GM20431 (cell line): ENCODE results near the gene CCDC12.

Experiments
- in situ Hi-C: fragments of 300-500 bp; cut with MseI, MboI; formaldehyde crosslinking; loops from one replicate; pipeline ENCODE4 v1.15.0; 2020; ENCODE audit warnings: low sequenced_read_pairs; ENCODE audit not compliant: unreplicated experiment

The CCDC12 gene

GRCh38 chr3:47008234-47008796 is 31.8 kb upstream of the CCDC12 start:
- in situ Hi-C loops: no loop called here

GRCh38 chr3:47007482-47008233 is 31.1 kb upstream of the CCDC12 start:
- in situ Hi-C loops: no loop called here

- in situ Hi-C loops: no loop called here
These were observed 30.5 kb upstream of the CCDC12 start for GRCh38 chr3:47007001-47007400.

GRCh38 chr3:47006145-47006651 is 29.7 kb upstream of the CCDC12 start:
- in situ Hi-C loops: no loop called here

GRCh38 chr3:47005212-47006144 is 28.9 kb upstream of the CCDC12 start:
- in situ Hi-C loops: no loop called here

GRCh38 chr3:47004369-47005211 is 28.0 kb upstream of the CCDC12 start:
- in situ Hi-C loops: no loop called here

- in situ Hi-C loops: no loop called here
These were observed 27.2 kb upstream of the CCDC12 start for GRCh38 chr3:47003461-47004368.

GRCh38 chr3:47003056-47003410 is 26.5 kb upstream of the CCDC12 start:
- in situ Hi-C loops: no loop called here

- in situ Hi-C loops: no loop called here
These were observed 25.9 kb upstream of the CCDC12 start for GRCh38 chr3:47002171-47003055.

- in situ Hi-C loops: no loop called here
These were observed 25.2 kb upstream of the CCDC12 start for GRCh38 chr3:47001731-47002170.

GRCh38 chr3:47000922-47001730 is 24.6 kb upstream of the CCDC12 start:
- in situ Hi-C loops: no loop called here

GRCh38 chr3:47000198-47000815 is 23.8 kb upstream of the CCDC12 start:
- in situ Hi-C loops: no loop called here

- in situ Hi-C loops: no loop called here
These were observed 23.1 kb upstream of the CCDC12 start for GRCh38 chr3:46999516-47000197.

GRCh38 chr3:46998852-46999515 is 22.4 kb upstream of the CCDC12 start:
- in situ Hi-C loops: no loop called here

- in situ Hi-C loops: no loop called here
These were observed 21.7 kb upstream of the CCDC12 start for GRCh38 chr3:46998121-46998851.
